Smooth muscle cell (in vitro differentiated cells): ENCODE data around the gene CD6. TPM values are rescaled to one million over a fixed set of nuclear protein-coding genes. Genes with fewer than 3 reads are reported as not detected.

Experiments
- DNase-seq: peaks from one replicate; lab custom pipeline; 2025; ENCODE audit not compliant: unreplicated experiment; lab: John Stamatoyannopoulos, UW
- H2AFZ ChIP-seq: fragments of 200-600 bp; sonication (generic); 2 replicates; pipeline ENCODE4 v1.6.0; 2016; ENCODE audit warnings: antibody characterized with exemption, low read depth, mild to moderate bottlenecking
- H3F3A ChIP-seq: fragments of 200-600 bp; sonication (generic); 2 replicates; pipeline ENCODE4 v1.6.0; 2017; ENCODE audit warnings: antibody characterized with exemption, low read depth
- H3K27ac ChIP-seq: fragments of 200-600 bp; sonication (generic); 2 replicates; pipeline ENCODE4 v1.5.1; 2016; ENCODE audit warnings: low read depth, mild to moderate bottlenecking
- H3K27me3 ChIP-seq: fragments of 200-600 bp; sonication (generic); 2 replicates; pipeline ENCODE4 v1.6.1; 2016; ENCODE audit warnings: low read depth, mild to moderate bottlenecking
- H3K36me3 ChIP-seq: fragments of 200-600 bp; sonication (generic); 2 replicates; pipeline ENCODE4 v1.5.1; 2016; ENCODE audit warnings: low read depth
- H3K4me1 ChIP-seq: fragments of 200-600 bp; sonication (generic); 2 replicates; pipeline ENCODE4 v1.5.1; 2016; ENCODE audit warnings: low read depth
- H3K4me2 ChIP-seq: fragments of 200-600 bp; sonication (generic); 2 replicates; pipeline ENCODE4 v1.6.0; 2016; ENCODE audit warnings: mild to moderate bottlenecking
- H3K4me3 ChIP-seq: fragments of 200-600 bp; sonication (generic); 2 replicates; pipeline ENCODE4 v1.5.1; 2016; ENCODE audit warnings: mild to moderate bottlenecking
- H3K79me2 ChIP-seq: fragments of 200-600 bp; sonication (generic); 2 replicates; pipeline ENCODE4 v1.6.0; 2016; ENCODE audit warnings: low read depth, mild to moderate bottlenecking
- H3K9ac ChIP-seq: fragments of 200-600 bp; sonication (generic); 2 replicates; pipeline ENCODE4 v1.6.0; 2016; ENCODE audit warnings: low read depth
- H3K9me3 ChIP-seq: fragments of 200-600 bp; sonication (generic); replicated peaks from 2 replicates; pipeline ENCODE4 v1.5.1; 2016; ENCODE audit warnings: low read depth
- H4K20me1 ChIP-seq: fragments of 200-600 bp; sonication (generic); 2 replicates; pipeline ENCODE4 v1.6.0; 2016; ENCODE audit warnings: low read depth
- WGBS: methylation state at CpG from one replicate; pipeline ENCODE4 v1.1.7; 2016; ENCODE audit warnings: low lambda C conversion rate; 5-methylcytosine and 5-hydroxymethylcytosine counted together
- polyA plus RNA-seq: library from polyadenylated mRNA; unstranded; fragments of >200 nt; fragmentation: Nextera tagmentation; extraction: Ambion mirVana; gene quantifications from 2 replicates; pipeline ENCODE4 v1.2.1, GENCODE V29; 2016
- total RNA-seq: library from RNA; depleted of rRNA; stranded (reverse); fragments of >200 nt; gene quantifications from 2 replicates; pipeline ENCODE4 v1.2.3, GENCODE V29; 2014
- TF ChIP-seq, protein P1 (sequence below): fragments of 200-600 bp; sonication (generic); IDR thresholded peaks from 2 replicates; pipeline ENCODE4 v1.5.1; 2017; ENCODE audit warnings: borderline replicate concordance, mild to moderate bottlenecking, antibody characterized with exemption; ENCODE audit not compliant: insufficient read depth, poor library complexity, severe bottlenecking

Gene CD6
- total and polyA plus RNA-seq, 2 experiments from 2014 or later = 0.27 TPM; not detected in 1

DNA sequence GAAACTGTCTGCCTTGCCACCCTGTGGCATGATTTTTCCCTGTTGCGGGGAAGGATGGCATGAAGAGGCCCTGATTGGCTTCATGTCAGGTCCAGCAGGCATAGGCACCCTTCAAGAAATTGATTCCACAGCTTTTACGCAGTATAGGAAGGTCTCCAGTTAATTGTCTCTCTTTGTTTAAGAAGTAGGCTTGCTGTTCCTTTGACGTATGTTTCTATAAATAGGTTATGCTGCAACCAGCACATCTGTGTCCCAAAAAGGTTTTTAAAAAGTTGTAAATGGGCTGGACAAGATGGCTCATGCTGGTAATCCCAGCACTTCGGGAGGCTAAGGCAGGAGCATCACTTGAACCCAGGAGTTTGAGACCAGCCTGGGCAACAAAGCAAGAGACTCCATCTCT is 62.6 kb downstream of the CD6 start:
- Histone ChIP-seq H3K27ac (no peak overlapping the region), H3F3A (no peaks in the 10 kb centered on the region), H3K4me1 (peaks cover 4% of the 10 kb centered on the region), H3K36me3 (no peaks in the 10 kb centered on the region), H3K79me2 (no peaks in the 10 kb centered on the region), H3K4me2 (no peak overlapping the region), H4K20me1 (no peaks in the 10 kb centered on the region), H3K27me3 (no peaks in the 10 kb centered on the region), H3K9ac (no peak overlapping the region), H3K4me3 (no peak overlapping the region), H3K9me3 (no peaks in the 10 kb centered on the region), H2AFZ (no peak overlapping the region)
- TF ChIP-seq, protein P1, sequence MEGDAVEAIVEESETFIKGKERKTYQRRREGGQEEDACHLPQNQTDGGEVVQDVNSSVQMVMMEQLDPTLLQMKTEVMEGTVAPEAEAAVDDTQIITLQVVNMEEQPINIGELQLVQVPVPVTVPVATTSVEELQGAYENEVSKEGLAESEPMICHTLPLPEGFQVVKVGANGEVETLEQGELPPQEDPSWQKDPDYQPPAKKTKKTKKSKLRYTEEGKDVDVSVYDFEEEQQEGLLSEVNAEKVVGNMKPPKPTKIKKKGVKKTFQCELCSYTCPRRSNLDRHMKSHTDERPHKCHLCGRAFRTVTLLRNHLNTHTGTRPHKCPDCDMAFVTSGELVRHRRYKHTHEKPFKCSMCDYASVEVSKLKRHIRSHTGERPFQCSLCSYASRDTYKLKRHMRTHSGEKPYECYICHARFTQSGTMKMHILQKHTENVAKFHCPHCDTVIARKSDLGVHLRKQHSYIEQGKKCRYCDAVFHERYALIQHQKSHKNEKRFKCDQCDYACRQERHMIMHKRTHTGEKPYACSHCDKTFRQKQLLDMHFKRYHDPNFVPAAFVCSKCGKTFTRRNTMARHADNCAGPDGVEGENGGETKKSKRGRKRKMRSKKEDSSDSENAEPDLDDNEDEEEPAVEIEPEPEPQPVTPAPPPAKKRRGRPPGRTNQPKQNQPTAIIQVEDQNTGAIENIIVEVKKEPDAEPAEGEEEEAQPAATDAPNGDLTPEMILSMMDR = no peak
- WGBS = 81% methylated on average over 4 of the region's 4 CpGs
- DNase-seq = no peak

DNA sequence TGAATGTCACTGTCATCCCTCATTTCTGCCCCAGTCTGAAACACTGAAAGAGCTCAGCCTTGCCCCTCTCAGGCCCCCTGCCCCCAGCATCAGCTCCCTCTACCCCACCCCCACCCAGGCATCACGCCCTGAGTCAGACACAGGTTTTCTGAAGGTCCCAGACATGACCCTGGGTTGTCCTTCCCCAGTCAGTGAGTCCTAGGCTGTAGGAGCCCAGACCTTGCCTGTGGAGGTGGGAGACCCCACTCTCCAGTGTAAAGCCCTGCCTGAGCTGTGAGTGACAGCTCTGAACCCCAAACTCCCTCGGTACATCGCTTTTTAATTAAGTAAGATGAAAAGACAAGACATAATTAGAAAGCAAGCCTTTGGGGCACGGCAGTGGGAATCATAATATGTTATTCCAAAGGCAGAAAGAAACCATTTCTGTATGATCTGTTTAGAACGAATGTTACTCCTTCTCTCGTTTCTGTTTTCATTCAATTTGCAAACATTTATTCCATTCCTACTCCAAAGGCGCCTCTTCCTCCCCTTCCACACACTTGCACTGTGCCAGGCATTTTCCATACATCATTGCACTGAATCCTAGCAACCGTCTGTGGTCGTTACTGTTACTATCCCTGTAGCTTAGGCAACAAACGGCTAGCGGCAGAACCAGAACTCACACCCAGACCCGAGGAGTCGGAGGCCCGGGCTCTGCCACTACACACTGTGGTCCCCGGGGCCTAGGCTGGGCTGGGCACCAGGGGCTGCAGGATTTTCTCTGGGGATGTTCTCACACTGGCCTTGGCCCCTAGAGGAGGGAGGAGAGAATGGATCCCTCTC is 63.4 kb downstream of the CD6 start:
- 92% methylated on average over 15 of the region's 15 CpGs for WGBS
- DNase-seq = no peak
- no peak overlapping the region for H2AFZ ChIP-seq
- H3K9ac ChIP-seq = no peak overlapping the region
- H3K79me2 ChIP-seq = no peaks in the 10 kb centered on the region
- H3K4me3 ChIP-seq = no peak overlapping the region
- H3K27ac ChIP-seq = no peak overlapping the region
- H3K36me3 ChIP-seq = no peaks in the 10 kb centered on the region
- no peaks in the 10 kb centered on the region for H4K20me1 ChIP-seq
- H3K27me3 ChIP-seq = no peaks in the 10 kb centered on the region
- no peaks in the 10 kb centered on the region for H3K9me3 ChIP-seq
- H3K4me1 ChIP-seq = peaks cover 4% of the 10 kb centered on the region
- no peak overlapping the region for H3K4me2 ChIP-seq
- TF ChIP-seq, protein P1 = no peak
- no peaks in the 10 kb centered on the region for H3F3A ChIP-seq

DNA sequence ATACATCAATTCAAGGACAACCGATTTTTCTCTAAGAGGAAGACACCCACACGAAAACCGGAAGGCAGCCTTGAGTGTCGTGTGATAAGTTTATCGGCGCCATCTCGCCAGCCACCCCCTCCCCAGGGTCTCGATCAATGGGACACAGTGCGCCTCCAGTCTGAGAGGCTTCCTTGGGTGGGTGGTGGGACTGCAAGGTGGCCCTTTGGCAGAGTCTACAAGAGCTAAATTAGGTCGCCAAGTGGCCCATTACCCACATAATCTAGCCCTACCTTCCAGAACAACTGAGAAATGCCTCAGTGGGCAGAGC is 64.0 kb downstream of the CD6 start:
- DNase-seq = no peak
- Histone ChIP-seq H4K20me1 (no peaks in the 10 kb centered on the region), H2AFZ (no peak overlapping the region), H3K4me3 (no peak overlapping the region), H3K27ac (no peak overlapping the region), H3K9ac (no peak overlapping the region), H3F3A (no peaks in the 10 kb centered on the region), H3K4me2 (no peak overlapping the region), H3K4me1 (peaks cover 4% of the 10 kb centered on the region), H3K36me3 (no peaks in the 10 kb centered on the region), H3K27me3 (no peaks in the 10 kb centered on the region), H3K79me2 (no peaks in the 10 kb centered on the region), H3K9me3 (no peaks in the 10 kb centered on the region)
- TF ChIP-seq, protein P1 = no peak
- 96% methylated on average over 10 of the region's 10 CpGs for WGBS
